ENCODE measurements around the gene NAA10.

Gene NAA10

DNA sequence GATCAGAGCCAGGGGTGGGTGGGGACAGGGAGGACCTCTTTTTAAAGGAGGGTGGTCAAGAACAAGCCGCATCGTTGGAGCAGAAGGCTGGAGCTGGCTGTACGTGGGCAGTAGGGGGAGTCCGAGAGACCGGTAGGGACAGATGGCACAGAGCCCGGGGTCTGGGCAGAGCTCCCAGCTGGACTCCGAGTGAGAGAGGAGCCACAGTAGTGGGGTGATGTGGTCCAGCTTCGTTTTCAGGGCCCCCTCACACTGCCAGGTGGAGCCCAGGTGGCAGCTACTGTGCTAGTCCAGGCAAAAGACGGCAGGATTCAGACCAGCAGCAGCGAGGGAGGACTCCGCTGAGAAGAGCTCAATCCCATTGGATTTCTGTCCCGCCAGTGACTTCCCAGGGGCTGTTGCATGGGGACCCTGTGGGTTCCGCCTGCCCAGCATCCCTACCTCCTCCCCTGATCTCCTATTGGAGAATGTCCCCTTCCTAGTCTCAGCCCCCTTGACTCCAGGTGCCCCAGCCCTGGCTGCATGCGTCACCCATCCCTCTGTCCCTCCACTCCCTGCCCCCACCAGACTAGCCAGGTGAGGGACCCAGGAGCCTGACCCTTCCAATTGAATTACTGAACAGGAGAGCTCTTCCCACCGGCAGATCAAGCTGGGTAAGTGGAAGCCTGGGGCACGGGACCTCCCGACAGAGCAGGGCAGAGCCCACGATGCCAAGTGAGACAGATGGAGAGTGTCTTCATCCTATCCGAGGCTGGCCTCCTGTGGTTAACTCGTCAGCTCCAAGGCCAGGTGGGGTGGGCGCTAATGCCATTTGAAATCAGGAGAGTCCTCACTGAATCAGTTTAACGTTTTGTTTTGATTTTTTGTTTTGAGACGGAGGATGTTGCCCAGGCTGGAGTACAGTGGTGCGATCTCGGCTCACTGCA lies 11.6 kb downstream of the NAA10 start:
- in situ Hi-C loops (cut with HindIII; ENCODE audit: low sequenced_read_pairs) = no loop called here
- TF ChIP-seq, protein P1, sequence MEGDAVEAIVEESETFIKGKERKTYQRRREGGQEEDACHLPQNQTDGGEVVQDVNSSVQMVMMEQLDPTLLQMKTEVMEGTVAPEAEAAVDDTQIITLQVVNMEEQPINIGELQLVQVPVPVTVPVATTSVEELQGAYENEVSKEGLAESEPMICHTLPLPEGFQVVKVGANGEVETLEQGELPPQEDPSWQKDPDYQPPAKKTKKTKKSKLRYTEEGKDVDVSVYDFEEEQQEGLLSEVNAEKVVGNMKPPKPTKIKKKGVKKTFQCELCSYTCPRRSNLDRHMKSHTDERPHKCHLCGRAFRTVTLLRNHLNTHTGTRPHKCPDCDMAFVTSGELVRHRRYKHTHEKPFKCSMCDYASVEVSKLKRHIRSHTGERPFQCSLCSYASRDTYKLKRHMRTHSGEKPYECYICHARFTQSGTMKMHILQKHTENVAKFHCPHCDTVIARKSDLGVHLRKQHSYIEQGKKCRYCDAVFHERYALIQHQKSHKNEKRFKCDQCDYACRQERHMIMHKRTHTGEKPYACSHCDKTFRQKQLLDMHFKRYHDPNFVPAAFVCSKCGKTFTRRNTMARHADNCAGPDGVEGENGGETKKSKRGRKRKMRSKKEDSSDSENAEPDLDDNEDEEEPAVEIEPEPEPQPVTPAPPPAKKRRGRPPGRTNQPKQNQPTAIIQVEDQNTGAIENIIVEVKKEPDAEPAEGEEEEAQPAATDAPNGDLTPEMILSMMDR (IDR thresholded peaks at IDR 0.05; ENCODE audit: low read depth, low read length) = peak; percentile 69
- no peak overlapping the region for H3K4me3 ChIP-seq (ENCODE audit: low read depth, low read length)
- DNase-seq (ENCODE audit: low read depth, low spot score) = peak; percentile 45

DNA sequence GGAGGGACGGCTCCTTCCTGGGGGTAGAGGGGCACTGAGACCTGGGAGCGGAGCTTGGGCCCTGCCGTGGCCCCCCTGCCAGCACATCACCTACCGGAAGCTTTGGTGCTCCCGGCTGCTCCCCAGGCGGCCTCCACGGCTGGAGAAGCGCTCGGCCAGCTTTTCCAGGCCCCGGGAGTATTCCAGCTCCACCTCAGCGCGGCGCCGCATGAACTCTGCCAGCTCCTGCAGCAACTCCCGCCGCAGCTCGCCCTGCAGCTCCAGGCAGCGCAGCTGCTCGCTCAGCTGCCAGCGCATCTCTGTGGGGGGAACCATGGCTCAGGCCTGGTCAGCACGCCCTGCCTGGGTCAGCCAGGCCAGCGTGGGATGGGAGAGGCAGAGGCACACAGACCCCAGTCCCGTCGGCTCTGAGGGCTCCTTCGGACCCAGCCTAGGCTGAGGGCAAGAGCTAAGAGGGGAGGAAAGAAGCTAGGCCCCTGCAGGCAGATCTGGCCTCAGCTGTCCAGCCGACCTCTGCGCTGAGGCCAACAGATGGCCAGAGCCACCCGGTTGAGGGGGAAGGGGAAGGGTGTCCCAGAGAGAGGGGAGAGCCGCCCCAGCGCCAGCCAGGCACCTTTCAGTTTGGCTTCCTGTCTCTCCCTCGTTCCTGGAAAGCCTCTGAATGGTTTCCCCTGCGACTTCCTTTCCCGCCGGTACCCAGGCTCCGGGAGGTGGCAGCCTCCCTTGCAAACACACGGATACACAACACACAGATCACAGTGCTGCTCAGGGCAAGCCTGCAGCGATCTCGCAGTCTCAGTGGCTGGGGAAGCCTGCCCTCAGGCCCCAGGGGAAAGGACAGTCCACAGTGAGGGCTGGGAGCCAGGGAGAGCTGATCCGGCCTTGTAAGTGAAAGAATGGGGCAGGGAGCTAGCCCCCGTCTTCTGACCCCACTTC lies 13.1 kb downstream of the NAA10 start:
- TF ChIP-seq, protein P1 (IDR thresholded peaks at IDR 0.05; ENCODE audit: low read depth, low read length) = no peak
- in situ Hi-C loops (cut with HindIII; ENCODE audit: low sequenced_read_pairs) = no loop called here
- H3K4me3 ChIP-seq (ENCODE audit: low read depth, low read length) = no peak overlapping the region
- no peak for DNase-seq (ENCODE audit: low read depth, low spot score)

DNA sequence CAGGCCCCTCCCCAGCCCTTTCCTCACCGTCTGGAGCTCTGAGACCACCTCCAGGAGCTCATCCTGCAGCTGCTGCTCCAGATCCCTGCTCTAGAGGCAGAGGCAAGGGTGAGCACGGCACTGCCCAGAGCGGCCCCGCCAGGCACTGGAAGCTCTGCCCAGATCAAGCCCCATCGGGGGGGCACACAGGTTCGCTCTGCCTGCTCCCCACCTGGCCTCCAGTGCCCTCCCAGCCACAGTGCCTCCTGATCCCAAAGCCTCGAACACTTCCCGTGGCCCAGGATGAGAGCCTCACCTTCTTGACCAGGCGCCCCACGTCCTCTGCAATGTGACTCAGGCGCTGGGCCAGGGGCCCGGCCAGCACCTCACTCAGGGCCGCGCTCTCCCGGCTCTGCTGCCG lies 13.8 kb downstream of the NAA10 start:
- TF ChIP-seq, protein P1 (IDR thresholded peaks at IDR 0.05; ENCODE audit: low read depth, low read length) = no peak
- in situ Hi-C loops (cut with HindIII; ENCODE audit: low sequenced_read_pairs) = no loop called here
- no peak overlapping the region for H3K4me3 ChIP-seq (ENCODE audit: low read depth, low read length)
- DNase-seq (ENCODE audit: low read depth, low spot score) = no peak

GRCh38 chrX:153920546-153920945 lies 14.3 kb downstream of the NAA10 start:
- no peak overlapping the region for H3K4me3 ChIP-seq (ENCODE audit: low read depth, low read length)
- TF ChIP-seq, protein P1 (IDR thresholded peaks at IDR 0.05; ENCODE audit: low read depth, low read length) = no peak
- in situ Hi-C loops (cut with HindIII; ENCODE audit: low sequenced_read_pairs) = no loop called here
- no peak for DNase-seq (ENCODE audit: low read depth, low spot score)

- in situ Hi-C loops (cut with HindIII; ENCODE audit: low sequenced_read_pairs) = no loop called here
- no peak for DNase-seq (ENCODE audit: low read depth, low spot score)
- TF ChIP-seq, protein P1 (IDR thresholded peaks at IDR 0.05; ENCODE audit: low read depth, low read length) = no peak
- H3K4me3 ChIP-seq (ENCODE audit: low read depth, low read length) = no peak overlapping the region
Measured at GRCh38 chrX:153919281-153919680, 15.6 kb downstream of the NAA10 start.

DNA sequence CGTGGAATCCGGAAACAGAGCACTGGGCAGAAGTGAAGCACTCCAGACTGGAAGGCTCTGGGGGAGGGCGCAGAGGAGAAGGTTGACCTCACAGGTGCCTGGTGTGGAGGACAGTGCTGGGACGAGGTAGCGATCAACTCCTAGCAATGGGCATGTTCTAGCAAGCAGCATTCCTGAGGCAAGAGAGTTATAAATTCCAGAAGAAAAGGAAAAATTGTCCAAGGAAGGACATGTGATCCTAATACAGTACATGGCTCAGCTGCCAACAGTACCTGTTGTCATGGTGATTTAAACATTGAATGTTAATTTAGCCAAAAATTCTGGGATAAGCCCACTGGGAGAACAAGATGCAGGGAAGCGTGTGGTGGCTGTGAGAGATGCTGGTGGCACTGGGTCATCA lies 17.0 kb downstream of the NAA10 start:
- H3K4me3 ChIP-seq (ENCODE audit: low read depth, low read length) = no peak overlapping the region
- TF ChIP-seq, protein P1 (IDR thresholded peaks at IDR 0.05; ENCODE audit: low read depth, low read length) = no peak
- in situ Hi-C loops (cut with HindIII; ENCODE audit: low sequenced_read_pairs) = no loop called here
- DNase-seq (ENCODE audit: low read depth, low spot score) = no peak

Data from astrocyte of the spinal cord (primary cell).